Stomach smooth muscle (tissue), 2 donors: ENCODE data around the gene CPNE1.
A peak's percentile ranks its signal among the peaks of the same experiment; 100 is the strongest.

ENCODE experiments used
- H3K27ac ChIP-seq: one replicate; pipeline ENCODE4 v1.7.0; 2013; ENCODE audit warnings: mild to moderate bottlenecking, low read length, inconsistent platforms
- H3K27me3 ChIP-seq, 2 donors: one replicate each; pipeline ENCODE4 v1.7.0; 2013; ENCODE audit warnings: low read length in 2 of 2; ENCODE audit not compliant: insufficient read depth in 2 of 2, control insufficient read depth in 1 of 2
- H3K36me3 ChIP-seq, 2 donors: one replicate each; pipeline ENCODE4 v1.7.0; 2013; ENCODE audit warnings: low read length in 2 of 2; ENCODE audit not compliant: control insufficient read depth in 2 of 2, insufficient read depth in 2 of 2
- H3K4me1 ChIP-seq: one replicate; pipeline ENCODE4 v1.7.0; 2013; ENCODE audit warnings: low read length; ENCODE audit not compliant: control insufficient read depth, insufficient read depth
- H3K4me3 ChIP-seq, 2 donors: one replicate each; pipeline ENCODE4 v1.7.0; 2013; ENCODE audit warnings: low read length in 2 of 2
- H3K9ac ChIP-seq, 2 donors: one replicate each; pipeline ENCODE4 v1.7.0; 2013; ENCODE audit warnings: low read length in 2 of 2, mild to moderate bottlenecking in 1 of 2
- H3K9me3 ChIP-seq, 2 donors: one replicate each; pipeline ENCODE4 v1.7.0; 2013; ENCODE audit warnings: low read length in 2 of 2; ENCODE audit not compliant: control insufficient read depth in 2 of 2
- donor health status: healthy.
- donor health status: Pancreatic carcinoma.

CPNE1 gene

GRCh38 chr20:35606127-35606526 is 58.6 kb downstream of the CPNE1 start:
- Histone ChIP-seq H3K4me3 (no peak overlapping the region), H3K36me3 (no peaks in the 10 kb centered on the region), H3K27ac (no peak overlapping the region), H3K4me1 (peaks cover 10% of the 10 kb centered on the region), H3K9me3 (no peaks in the 10 kb centered on the region), H3K9ac (no peak overlapping the region), H3K27me3 (peaks cover 0 to 2% of the 10 kb centered on the region in 2 donors)

GRCh38 chr20:35604449-35604747 is 60.3 kb downstream of the CPNE1 start:
- Histone ChIP-seq H3K36me3 (no peaks in the 10 kb centered on the region), H3K4me1 (peaks cover 17% of the 10 kb centered on the region), H3K27me3 (peaks cover 6 to 14% of the 10 kb centered on the region in 2 donors), H3K4me3 (no peak overlapping the region), H3K9me3 (no peaks in the 10 kb centered on the region), H3K9ac (no peak overlapping the region), H3K27ac (no peak overlapping the region)

DNA sequence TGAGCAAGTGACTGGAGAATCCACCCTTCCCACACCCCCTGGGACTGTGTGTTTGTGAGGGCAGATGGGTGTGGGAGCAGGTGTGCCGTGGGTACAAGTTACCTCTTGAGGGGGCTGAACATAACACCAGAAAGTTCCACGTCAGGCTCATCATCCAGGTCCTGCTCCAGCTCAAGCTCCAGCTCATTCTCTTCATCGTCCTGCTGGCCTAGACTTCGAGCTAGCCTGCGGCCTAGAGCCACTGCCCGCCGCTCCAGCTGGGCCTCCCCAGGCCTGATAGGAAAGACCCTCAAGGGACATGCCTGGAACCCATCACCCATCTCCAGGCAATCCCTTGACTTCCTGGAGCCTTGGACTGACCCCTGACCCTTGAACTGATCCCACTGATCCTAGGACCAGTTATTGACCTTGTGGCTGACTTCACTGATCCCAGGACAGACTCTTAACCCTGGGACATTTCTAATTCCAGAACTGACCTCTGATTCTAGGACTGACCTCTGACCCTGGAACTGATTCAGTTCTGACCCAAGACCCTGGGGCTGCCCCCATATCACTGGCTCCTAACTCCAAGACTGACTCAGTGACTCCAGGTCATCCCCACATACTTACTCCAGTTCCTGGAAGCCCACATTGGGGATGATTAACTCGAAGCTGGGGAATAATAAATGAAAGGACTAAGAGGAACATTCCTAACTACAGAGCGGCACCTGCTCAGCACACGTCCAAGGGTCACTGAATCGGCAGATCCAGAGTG is 60.8 kb downstream of the CPNE1 start:
- H3K27me3 ChIP-seq: peaks cover 6 to 14% of the 10 kb centered on the region in 2 donors
- H3K4me1 ChIP-seq: peaks cover 17% of the 10 kb centered on the region
- no peak overlapping the region for H3K27ac ChIP-seq
- no peak overlapping the region for H3K9ac ChIP-seq
- no peak overlapping the region for H3K4me3 ChIP-seq
- H3K9me3 ChIP-seq: no peaks in the 10 kb centered on the region
- no peaks in the 10 kb centered on the region for H3K36me3 ChIP-seq

DNA sequence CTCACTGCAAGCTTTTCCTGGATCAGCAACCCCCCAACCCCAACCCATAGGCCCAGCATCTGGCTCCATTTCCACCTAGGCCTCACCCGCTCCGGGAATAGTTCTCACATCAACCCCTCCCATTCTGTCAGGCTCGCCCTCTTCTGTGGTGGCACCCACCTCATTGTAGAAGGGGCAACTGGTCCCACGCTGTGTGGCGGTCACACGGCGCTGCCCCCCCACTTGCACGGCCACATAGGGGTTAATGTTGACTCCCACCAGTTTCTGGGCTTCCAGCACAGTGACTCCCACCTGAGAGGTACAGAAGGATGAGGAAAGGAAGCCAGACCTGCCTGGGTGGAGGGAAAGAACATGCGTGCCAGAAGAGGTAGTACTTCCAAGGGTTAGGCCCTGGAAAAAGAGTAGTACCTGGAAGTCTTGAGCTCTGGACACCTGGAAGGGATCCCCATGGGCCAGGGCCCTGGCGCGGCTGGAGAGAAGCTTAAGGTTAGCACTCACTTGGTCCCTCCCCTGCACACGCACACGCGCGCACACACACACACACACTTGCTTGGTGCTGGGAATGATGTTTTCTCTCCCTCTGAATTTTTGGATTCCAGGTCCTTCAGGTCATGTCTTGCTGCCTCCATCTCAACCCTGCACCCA is 61.7 kb downstream of the CPNE1 start:
- Histone ChIP-seq H3K9ac (no peak overlapping the region), H3K4me1 (peaks cover 17% of the 10 kb centered on the region), H3K27me3 (peaks cover 6 to 14% of the 10 kb centered on the region in 2 donors), H3K36me3 (no peaks in the 10 kb centered on the region), H3K4me3 (no peak overlapping the region), H3K27ac (no peak overlapping the region), H3K9me3 (no peaks in the 10 kb centered on the region)

DNA sequence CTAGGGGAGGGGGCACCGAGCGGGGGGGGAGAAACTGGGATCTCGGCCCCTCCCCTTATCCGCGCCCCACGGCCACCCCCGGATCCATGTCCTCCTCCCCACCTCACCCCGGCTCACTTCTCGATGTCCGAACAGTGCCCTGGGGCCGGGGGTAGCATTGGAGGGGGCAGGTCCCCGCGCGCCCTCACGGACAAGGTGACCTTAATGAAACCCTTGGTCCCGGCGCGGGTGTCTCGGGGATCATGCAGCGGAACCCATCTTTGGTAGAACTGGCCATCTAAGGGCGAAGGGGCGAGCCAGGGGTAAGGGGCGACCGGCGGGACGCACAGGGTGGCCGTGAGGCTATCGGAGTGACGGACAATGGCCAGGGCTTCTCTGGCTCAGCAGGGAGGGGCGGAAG is 62.7 kb downstream of the CPNE1 start:
- no peak overlapping the region for H3K27ac ChIP-seq
- peaks cover 6 to 14% of the 10 kb centered on the region in 2 donors for H3K27me3 ChIP-seq

GRCh38 chr20:35600993-35601973 is 63.4 kb downstream of the CPNE1 start:
- no peaks in the 10 kb centered on the region for H3K9me3 ChIP-seq
- no peak overlapping the region for H3K27ac ChIP-seq
- peak overlapping the region; percentile 21 to 51 for H3K9ac ChIP-seq
- H3K4me1 ChIP-seq: peaks cover 17% of the 10 kb centered on the region
- H3K27me3 ChIP-seq: peaks cover 6 to 14% of the 10 kb centered on the region in 2 donors
- H3K36me3 ChIP-seq: no peaks in the 10 kb centered on the region
- H3K4me3 ChIP-seq: peak overlapping the region; percentile 69 to 72

More for the DNA sequence above, 62.7 kb downstream of the CPNE1 start:
- Histone ChIP-seq H3K4me1 (peaks cover 17% of the 10 kb centered on the region), H3K4me3 (peak overlapping the region; percentile 69 to 72), H3K36me3 (no peaks in the 10 kb centered on the region), H3K9ac (peak overlapping the region in 1 of 2 donors; percentile 51), H3K9me3 (no peaks in the 10 kb centered on the region)

GRCh38 chr20:35600176-35600992 is 64.3 kb downstream of the CPNE1 start:
- H3K27me3 ChIP-seq: peaks cover 6 to 14% of the 10 kb centered on the region in 2 donors
- no peak overlapping the region for H3K27ac ChIP-seq
- H3K4me3 ChIP-seq: peak overlapping the region; percentile 69 to 72
- no peak overlapping the region for H3K9ac ChIP-seq
- no peaks in the 10 kb centered on the region for H3K36me3 ChIP-seq
- H3K4me1 ChIP-seq: peaks cover 17% of the 10 kb centered on the region
- H3K9me3 ChIP-seq: no peaks in the 10 kb centered on the region

- no peaks in the 10 kb centered on the region for H3K36me3 ChIP-seq
- no peak overlapping the region for H3K27ac ChIP-seq
- H3K4me3 ChIP-seq: no peak overlapping the region
- peaks cover 6 to 14% of the 10 kb centered on the region in 2 donors for H3K27me3 ChIP-seq
- H3K9me3 ChIP-seq: no peaks in the 10 kb centered on the region
- no peak overlapping the region for H3K9ac ChIP-seq
- peaks cover 17% of the 10 kb centered on the region for H3K4me1 ChIP-seq
Observed at GRCh38 chr20:35599776-35600120, 65.0 kb downstream of the CPNE1 start.

- Histone ChIP-seq H3K9ac (no peak overlapping the region), H3K4me1 (peaks cover 17% of the 10 kb centered on the region), H3K27ac (no peak overlapping the region), H3K9me3 (no peaks in the 10 kb centered on the region), H3K4me3 (no peak overlapping the region), H3K36me3 (no peaks in the 10 kb centered on the region), H3K27me3 (peaks cover 6 to 14% of the 10 kb centered on the region in 2 donors)
Observed at GRCh38 chr20:35598899-35599775, 65.6 kb downstream of the CPNE1 start.
